ENCODE results near the gene UNC5C. TPM values are rescaled to one million over a fixed set of nuclear protein-coding genes. Genes with fewer than 3 reads are reported as not detected.

The UNC5C gene
- polyA plus RNA-seq, 1 donor (not counting 4 experiments of a cell fraction or from before 2014, with no cell fraction given): not detected

GRCh38 chr4:95439896-95440295, 108.9 kb downstream of the UNC5C start:
- H3K79me2 ChIP-seq (ENCODE audit: control insufficient read depth, insufficient read depth, low read length): no peaks in the 10 kb centered on the region
- H3K9me3 ChIP-seq (ENCODE audit: control insufficient read depth, low read depth, low read length): no peaks in the 10 kb centered on the region
- H3K9ac ChIP-seq (ENCODE audit: control insufficient read depth, extremely low read depth, insufficient read depth, low read length): no peak overlapping the region
- H2AFZ ChIP-seq (ENCODE audit: control insufficient read depth, low read length): no peak overlapping the region
- no peak for DNase-seq (ENCODE audit: low read depth, low spot score)
- no peak overlapping the region for H3K27ac ChIP-seq (ENCODE audit: control insufficient read depth, insufficient read depth, low read length)
- no peaks in the 10 kb centered on the region for H4K20me1 ChIP-seq (ENCODE audit: control insufficient read depth, extremely low read depth, insufficient read depth, low read length)
- H3K4me2 ChIP-seq (ENCODE audit: control insufficient read depth, extremely low read depth, insufficient read depth, low read depth, low read length): no peak overlapping the region
- no peaks in the 10 kb centered on the region for H3K36me3 ChIP-seq (ENCODE audit: control insufficient read depth in 2 of 2, extremely low read depth in 1 of 2, insufficient read depth in 2 of 2, low read length in 2 of 2)
- no peaks in the 10 kb centered on the region for H3K9me1 ChIP-seq (ENCODE audit: control insufficient read depth, extremely low read depth, insufficient read depth, low read length)
- H3K4me1 ChIP-seq (ENCODE audit: control insufficient read depth, extremely low read depth, insufficient read depth, low read length): no peaks in the 10 kb centered on the region
- H3K27me3 ChIP-seq (ENCODE audit: control insufficient read depth, extremely low read depth, insufficient read depth, low read length): no peaks in the 10 kb centered on the region
- no peak for TF ChIP-seq CTCF (optimal IDR thresholded peaks at IDR 0.05 in 1 of 3, IDR thresholded peaks at IDR 0.05 in 1 of 3, conservative IDR thresholded peaks at IDR 0.05 in 1 of 3; ENCODE audit: extremely low read depth in 1 of 3, insufficient read depth in 2 of 3, low read length in 3 of 3)
- no peak for TF ChIP-seq EZH2 (IDR thresholded peaks at IDR 0.05; ENCODE audit: low read length)
- dilution Hi-C loops (cut with MboI; ENCODE audit: extremely low pct_ligation_motif_present, low sequenced_read_pairs): no loop called here
- FAIRE-seq: no peak
- H3K4me3 ChIP-seq (ENCODE audit: control insufficient read depth in 2 of 3, extremely low read depth in 1 of 3, insufficient read depth in 2 of 3, low read depth in 1 of 3, low read length in 3 of 3): no peak overlapping the region

- H3K9ac ChIP-seq (ENCODE audit: control insufficient read depth, extremely low read depth, insufficient read depth, low read length): no peak overlapping the region
- no peak for FAIRE-seq
- no peaks in the 10 kb centered on the region for H3K27me3 ChIP-seq (ENCODE audit: control insufficient read depth, extremely low read depth, insufficient read depth, low read length)
- TF ChIP-seq CTCF (optimal IDR thresholded peaks at IDR 0.05 in 1 of 3, IDR thresholded peaks at IDR 0.05 in 1 of 3, conservative IDR thresholded peaks at IDR 0.05 in 1 of 3; ENCODE audit: extremely low read depth in 1 of 3, insufficient read depth in 2 of 3, low read length in 3 of 3): no peak
- no peak for TF ChIP-seq EZH2 (IDR thresholded peaks at IDR 0.05; ENCODE audit: low read length)
- no peak overlapping the region for H2AFZ ChIP-seq (ENCODE audit: control insufficient read depth, low read length)
- no peaks in the 10 kb centered on the region for H3K36me3 ChIP-seq (ENCODE audit: control insufficient read depth in 2 of 2, extremely low read depth in 1 of 2, insufficient read depth in 2 of 2, low read length in 2 of 2)
- DNase-seq (ENCODE audit: low read depth, low spot score): no peak
- no peaks in the 10 kb centered on the region for H3K9me1 ChIP-seq (ENCODE audit: control insufficient read depth, extremely low read depth, insufficient read depth, low read length)
- no peaks in the 10 kb centered on the region for H3K79me2 ChIP-seq (ENCODE audit: control insufficient read depth, insufficient read depth, low read length)
- no peaks in the 10 kb centered on the region for H4K20me1 ChIP-seq (ENCODE audit: control insufficient read depth, extremely low read depth, insufficient read depth, low read length)
- H3K4me1 ChIP-seq (ENCODE audit: control insufficient read depth, extremely low read depth, insufficient read depth, low read length): no peaks in the 10 kb centered on the region
- H3K27ac ChIP-seq (ENCODE audit: control insufficient read depth, insufficient read depth, low read length): no peak overlapping the region
- no peak overlapping the region for H3K4me2 ChIP-seq (ENCODE audit: control insufficient read depth, extremely low read depth, insufficient read depth, low read depth, low read length)
- H3K4me3 ChIP-seq (ENCODE audit: control insufficient read depth in 2 of 3, extremely low read depth in 1 of 3, insufficient read depth in 2 of 3, low read depth in 1 of 3, low read length in 3 of 3): no peak overlapping the region
- dilution Hi-C loops (cut with MboI; ENCODE audit: extremely low pct_ligation_motif_present, low sequenced_read_pairs): no loop called here
- no peaks in the 10 kb centered on the region for H3K9me3 ChIP-seq (ENCODE audit: control insufficient read depth, low read depth, low read length)
These were observed 109.7 kb downstream of the UNC5C start for GRCh38 chr4:95439071-95439470.

Measured in keratinocyte (primary cell).